Stimulated activated naive B cell treated with anti-CD40 and anti-IgM and Interleukin-4, amounts not matched to agents 10 μg/mL and 1 μg/mL and 100 μg/mL, for 72 hours (primary cell): ENCODE results near the gene PPOX.
A peak's percentile ranks its signal among the peaks of the same experiment; 100 is the strongest.

Experiments
- ATAC-seq, 2 donors: fragments of 150-1000 bp; cut with Tn5 transposase; replicated peaks; 2 replicates each; pipeline ENCODE4 v1.10.0; 2021; ENCODE audit warnings: moderate library complexity in 1 of 2
- DNase-seq: peaks from one replicate; pipeline ENCODE4 v3.0.0; 2021
- H3K27ac Mint-ChIP-seq: one replicate; pipeline ENCODE4 v1.8.0; 2022; ENCODE audit warnings: mild to moderate bottlenecking, mixed read lengths
- H3K27me3 Mint-ChIP-seq, 2 donors: one replicate each; pipeline ENCODE4 v1.8.0; 2022; ENCODE audit warnings: mixed read lengths in 2 of 2
- H3K36me3 Mint-ChIP-seq, 2 donors: one replicate each; pipeline ENCODE4 v1.8.0; 2022; ENCODE audit warnings: mixed read lengths in 2 of 2, mild to moderate bottlenecking in 1 of 2
- H3K4me1 Mint-ChIP-seq, 2 donors: one replicate each; pipeline ENCODE4 v1.8.0; 2022; ENCODE audit warnings: mixed read lengths in 2 of 2, mild to moderate bottlenecking in 1 of 2
- H3K4me3 Mint-ChIP-seq, 2 donors: one replicate each; pipeline ENCODE4 v1.8.0; 2022; ENCODE audit warnings: mild to moderate bottlenecking in 2 of 2, mixed read lengths in 2 of 2, moderate library complexity in 1 of 2
- H3K9me3 Mint-ChIP-seq, 2 donors: one replicate each; pipeline ENCODE4 v1.8.0; 2022; ENCODE audit warnings: mixed read lengths in 2 of 2, mild to moderate bottlenecking in 1 of 2

Gene PPOX

GRCh38 chr1:161133220-161133740 lies 32.9 kb upstream of the PPOX start:
- H3K9me3 Mint-ChIP-seq: no peaks in the 10 kb centered on the region
- no peak for DNase-seq
- H3K27ac Mint-ChIP-seq: no peak overlapping the region
- H3K27me3 Mint-ChIP-seq: no peaks in the 10 kb centered on the region
- peaks cover 25 to 48% of the 10 kb centered on the region in 2 donors for H3K4me1 Mint-ChIP-seq
- peaks cover 17 to 24% of the 10 kb centered on the region in 2 donors for H3K36me3 Mint-ChIP-seq
- ATAC-seq: peak; percentile 10 to 20
- no peak overlapping the region for H3K4me3 Mint-ChIP-seq

GRCh38 chr1:161137881-161138280 lies 28.3 kb upstream of the PPOX start:
- peaks cover 13 to 15% of the 10 kb centered on the region in 2 donors for H3K36me3 Mint-ChIP-seq
- DNase-seq: no peak
- H3K9me3 Mint-ChIP-seq: no peaks in the 10 kb centered on the region
- no peak overlapping the region for H3K27ac Mint-ChIP-seq
- no peaks in the 10 kb centered on the region for H3K27me3 Mint-ChIP-seq
- ATAC-seq: no peak
- H3K4me1 Mint-ChIP-seq: peaks cover 3 to 13% of the 10 kb centered on the region in 2 donors
- no peak overlapping the region for H3K4me3 Mint-ChIP-seq

- no peaks in the 10 kb centered on the region for H3K9me3 Mint-ChIP-seq
- ATAC-seq (no peak), DNase-seq (no peak)
- no peaks in the 10 kb centered on the region for H3K27me3 Mint-ChIP-seq
- peaks cover 13 to 15% of the 10 kb centered on the region in 2 donors for H3K36me3 Mint-ChIP-seq
- peaks cover 3 to 13% of the 10 kb centered on the region in 2 donors for H3K4me1 Mint-ChIP-seq
- H3K27ac Mint-ChIP-seq: no peak overlapping the region
- no peak overlapping the region for H3K4me3 Mint-ChIP-seq
These were observed 27.8 kb upstream of the PPOX start for GRCh38 chr1:161138431-161138830.

- peaks cover 3 to 13% of the 10 kb centered on the region in 2 donors for H3K4me1 Mint-ChIP-seq
- H3K27me3 Mint-ChIP-seq: no peaks in the 10 kb centered on the region
- peaks cover 15% of the 10 kb centered on the region in 2 donors for H3K36me3 Mint-ChIP-seq
- H3K27ac Mint-ChIP-seq: no peak overlapping the region
- H3K4me3 Mint-ChIP-seq: no peak overlapping the region
- no peak for DNase-seq
- H3K9me3 Mint-ChIP-seq: no peaks in the 10 kb centered on the region
- peak in 1 of 2 donors; percentile 41 for ATAC-seq
These were observed 26.5 kb upstream of the PPOX start for GRCh38 chr1:161139766-161140165.

GRCh38 chr1:161140755-161141400 lies 25.3 kb upstream of the PPOX start:
- peaks cover 7 to 9% of the 10 kb centered on the region in 2 donors for H3K36me3 Mint-ChIP-seq
- H3K9me3 Mint-ChIP-seq: no peaks in the 10 kb centered on the region
- H3K4me3 Mint-ChIP-seq: no peak overlapping the region
- H3K27ac Mint-ChIP-seq: no peak overlapping the region
- DNase-seq: no peak
- no peaks in the 10 kb centered on the region for H3K27me3 Mint-ChIP-seq
- peaks cover 3 to 7% of the 10 kb centered on the region in 2 donors for H3K4me1 Mint-ChIP-seq
- ATAC-seq: no peak

GRCh38 chr1:161145832-161146231 lies 20.4 kb upstream of the PPOX start:
- no peak overlapping the region for H3K27ac Mint-ChIP-seq
- H3K9me3 Mint-ChIP-seq: no peaks in the 10 kb centered on the region
- ATAC-seq: no peak

GRCh38 chr1:161153176-161153575 lies 13.1 kb upstream of the PPOX start:
- peaks cover 10 to 26% of the 10 kb centered on the region in 2 donors for H3K36me3 Mint-ChIP-seq
- ATAC-seq: peak; percentile 17 to 28
- no peaks in the 10 kb centered on the region for H3K27me3 Mint-ChIP-seq
- H3K27ac Mint-ChIP-seq: peak overlapping the region; percentile 99
- H3K4me3 Mint-ChIP-seq: peak overlapping the region; percentile 95 to 98
- H3K4me1 Mint-ChIP-seq: peaks cover 12 to 13% of the 10 kb centered on the region in 2 donors
- no peaks in the 10 kb centered on the region for H3K9me3 Mint-ChIP-seq
- DNase-seq: no peak

More at GRCh38 chr1:161145832-161146231, 20.4 kb upstream of the PPOX start:
- H3K4me3 Mint-ChIP-seq: no peak overlapping the region
- peaks cover 0 to 4% of the 10 kb centered on the region in 2 donors for H3K36me3 Mint-ChIP-seq
- DNase-seq: no peak
- no peaks in the 10 kb centered on the region for H3K4me1 Mint-ChIP-seq
- H3K27me3 Mint-ChIP-seq: no peaks in the 10 kb centered on the region

GRCh38 chr1:161153682-161154337 lies 12.4 kb upstream of the PPOX start, which contains the start of gene UFC1:
Gene UFC1 (plus strand): TSS chr1:161153978. CDS start chr1:161153998, 20 bp downstream.
- peaks cover 15 to 17% of the 10 kb centered on the region in 2 donors for H3K4me1 Mint-ChIP-seq
- no peaks in the 10 kb centered on the region for H3K9me3 Mint-ChIP-seq
- peak within 1 kb of the TSS; percentile 99 for H3K27ac Mint-ChIP-seq
- peak; percentile 96 to 98 for ATAC-seq
- H3K27me3 Mint-ChIP-seq: no peaks in the 10 kb centered on the region
- peak; percentile 79 for DNase-seq
- H3K36me3 Mint-ChIP-seq: peaks cover 10 to 31% of the 10 kb centered on the region in 2 donors
- peak within 1 kb of the TSS; percentile 95 to 98 for H3K4me3 Mint-ChIP-seq

- Mint-ChIP-seq H3K4me3 (no peak overlapping the region), H3K27ac (peak overlapping the region; percentile 57), H3K36me3 (peaks cover 21 to 51% of the 10 kb centered on the region in 2 donors), H3K27me3 (no peaks in the 10 kb centered on the region), H3K4me1 (peaks cover 44 to 57% of the 10 kb centered on the region in 2 donors), H3K9me3 (no peaks in the 10 kb centered on the region)
- no peak for DNase-seq
- ATAC-seq: no peak
These were observed 8.4 kb upstream of the PPOX start for GRCh38 chr1:161157867-161158266.

GRCh38 chr1:161158316-161159010 lies 7.8 kb upstream of the PPOX start:
- no peak for ATAC-seq
- no peak for DNase-seq

GRCh38 chr1:161159087-161159912 lies 6.9 kb upstream of the PPOX start, which contains the start of gene USP21:
Gene USP21 (plus strand): TSS chr1:161159500. CDS start chr1:161160641, 1,141 bp downstream.
- ATAC-seq (peak; percentile 95 to 97), DNase-seq (peak; percentile 85)
- no peaks in the 10 kb centered on the region for H3K27me3 Mint-ChIP-seq
- peaks cover 53 to 68% of the 10 kb centered on the region in 2 donors for H3K4me1 Mint-ChIP-seq
- H3K27ac Mint-ChIP-seq: peak within 1 kb of the TSS; percentile 97
- H3K36me3 Mint-ChIP-seq: peaks cover 30 to 66% of the 10 kb centered on the region in 2 donors
- peak within 1 kb of the TSS; percentile 93 to 95 for H3K4me3 Mint-ChIP-seq
- no peaks in the 10 kb centered on the region for H3K9me3 Mint-ChIP-seq

More at GRCh38 chr1:161158316-161159010, 7.8 kb upstream of the PPOX start:
- Mint-ChIP-seq H3K4me3 (peak overlapping the region; percentile 93 to 95), H3K27ac (peak overlapping the region; percentile 97), H3K27me3 (no peaks in the 10 kb centered on the region), H3K4me1 (peaks cover 49 to 63% of the 10 kb centered on the region in 2 donors), H3K9me3 (no peaks in the 10 kb centered on the region), H3K36me3 (peaks cover 27 to 57% of the 10 kb centered on the region in 2 donors)

GRCh38 chr1:161159913-161160243 lies 6.3 kb upstream of the PPOX start:
- H3K27me3 Mint-ChIP-seq: no peaks in the 10 kb centered on the region
- peaks cover 30 to 67% of the 10 kb centered on the region in 2 donors for H3K36me3 Mint-ChIP-seq
- H3K4me1 Mint-ChIP-seq: peaks cover 52 to 68% of the 10 kb centered on the region in 2 donors
- H3K9me3 Mint-ChIP-seq: no peaks in the 10 kb centered on the region
- DNase-seq: no peak
- ATAC-seq: no peak
- H3K4me3 Mint-ChIP-seq: peak overlapping the region; percentile 93 to 95
- peak overlapping the region; percentile 97 for H3K27ac Mint-ChIP-seq

GRCh38 chr1:161160671-161161145 lies 5.5 kb upstream of the PPOX start:
- Mint-ChIP-seq H3K9me3 (no peaks in the 10 kb centered on the region), H3K36me3 (peaks cover 25 to 62% of the 10 kb centered on the region in 2 donors), H3K4me1 (peaks cover 49 to 68% of the 10 kb centered on the region in 2 donors), H3K27ac (peak overlapping the region; percentile 26), H3K27me3 (no peaks in the 10 kb centered on the region), H3K4me3 (peak overlapping the region; percentile 93 to 95)
- DNase-seq (no peak), ATAC-seq (no peak)
